DLD1 (cell line): ENCODE measurements around the gene FOXJ3.

Experiments
- in situ Hi-C: cut with HindIII; loops from 2 replicates; pipeline ENCODE4 v1.10.0; 2017; ENCODE audit warnings: low sequenced_read_pairs

FOXJ3 gene

DNA sequence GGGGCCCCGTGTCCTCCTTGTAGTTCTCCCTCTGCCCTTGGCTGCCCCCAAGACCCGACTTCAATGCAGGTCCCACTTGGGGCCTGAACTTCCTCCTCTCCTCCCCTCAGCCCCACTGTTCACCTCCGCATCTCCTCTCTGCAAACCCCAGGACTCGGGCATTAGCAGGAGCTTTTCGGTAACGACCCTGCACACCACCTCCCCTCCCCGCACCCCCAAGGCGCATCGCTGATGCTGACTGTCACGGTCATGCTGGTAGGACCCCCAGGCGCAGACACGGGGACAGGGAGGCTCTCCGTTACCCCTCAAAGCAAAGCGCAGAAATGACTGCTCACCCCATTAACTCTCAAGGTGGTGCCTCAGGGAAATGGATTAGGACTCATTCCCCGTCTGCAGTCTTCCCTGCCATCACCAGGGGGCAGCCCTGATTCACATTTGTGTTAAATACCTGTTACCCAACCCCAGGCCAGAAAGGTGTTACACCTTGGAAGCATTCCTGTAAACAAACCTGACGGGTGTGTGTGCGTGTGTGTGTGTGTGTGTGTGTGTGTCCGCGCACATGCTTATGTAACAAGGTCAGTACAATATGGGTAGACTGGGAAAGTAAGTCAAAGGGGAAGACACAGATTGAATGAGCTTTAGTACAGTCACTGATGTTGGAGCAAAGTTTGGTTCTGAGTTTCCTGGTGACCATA, 188.3 kb downstream of the FOXJ3 start:
- in situ Hi-C loops: no loop called here

DNA sequence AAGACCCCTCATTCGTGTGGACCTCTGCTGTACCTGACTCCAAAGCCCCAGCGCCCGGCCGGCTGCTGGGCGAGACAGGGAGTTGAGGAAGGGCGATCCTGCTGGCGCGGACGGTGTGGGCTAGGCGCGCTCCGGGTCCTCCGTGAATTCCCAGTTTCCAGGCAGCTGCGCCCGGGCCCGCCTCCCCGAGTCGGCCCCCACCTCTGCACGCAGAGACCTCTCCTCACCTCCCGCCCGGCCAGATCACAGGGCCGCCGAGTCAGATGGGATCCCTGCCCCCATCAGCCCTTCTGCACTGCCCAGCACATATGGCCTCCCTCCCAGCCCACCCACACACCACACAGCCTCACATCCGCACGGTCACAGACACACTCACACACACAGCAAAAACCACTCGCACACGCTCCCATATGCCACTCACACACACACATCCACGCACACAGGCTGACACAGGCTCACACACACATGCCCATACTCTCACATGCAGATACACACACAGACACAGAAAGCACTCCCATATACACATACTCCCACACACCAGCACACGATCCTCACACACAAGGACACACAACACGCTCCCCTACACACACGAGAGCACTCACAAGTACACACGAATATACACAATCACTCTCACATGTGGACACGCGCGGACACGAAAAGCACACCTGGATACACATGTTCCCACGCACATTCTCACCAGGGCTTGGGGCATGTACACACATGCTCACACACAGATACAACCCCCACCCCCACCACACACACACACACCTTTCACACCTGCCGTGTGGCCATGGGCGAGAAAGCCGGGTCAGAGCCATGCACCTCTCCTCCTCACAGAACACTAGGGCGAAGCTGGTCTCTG, 189.0 kb downstream of the FOXJ3 start:
- in situ Hi-C loops: no loop called here

DNA sequence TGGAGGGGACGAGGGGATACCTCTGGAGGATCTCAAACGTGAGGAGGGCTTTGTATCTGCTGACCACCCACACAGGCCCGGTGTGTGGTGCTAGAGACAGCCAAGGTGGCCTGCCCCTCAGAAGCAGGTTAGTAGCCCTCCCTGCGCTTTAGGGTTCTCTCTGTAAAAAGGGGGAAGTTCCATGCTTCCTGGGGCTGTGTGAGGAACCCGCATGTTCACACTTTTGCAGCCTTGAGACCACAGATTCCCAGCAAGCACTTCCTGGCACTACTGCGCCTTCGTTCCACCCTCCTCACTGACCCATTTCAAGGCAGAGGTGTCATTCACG, 189.7 kb downstream of the FOXJ3 start:
- in situ Hi-C loops: no loop called here

DNA sequence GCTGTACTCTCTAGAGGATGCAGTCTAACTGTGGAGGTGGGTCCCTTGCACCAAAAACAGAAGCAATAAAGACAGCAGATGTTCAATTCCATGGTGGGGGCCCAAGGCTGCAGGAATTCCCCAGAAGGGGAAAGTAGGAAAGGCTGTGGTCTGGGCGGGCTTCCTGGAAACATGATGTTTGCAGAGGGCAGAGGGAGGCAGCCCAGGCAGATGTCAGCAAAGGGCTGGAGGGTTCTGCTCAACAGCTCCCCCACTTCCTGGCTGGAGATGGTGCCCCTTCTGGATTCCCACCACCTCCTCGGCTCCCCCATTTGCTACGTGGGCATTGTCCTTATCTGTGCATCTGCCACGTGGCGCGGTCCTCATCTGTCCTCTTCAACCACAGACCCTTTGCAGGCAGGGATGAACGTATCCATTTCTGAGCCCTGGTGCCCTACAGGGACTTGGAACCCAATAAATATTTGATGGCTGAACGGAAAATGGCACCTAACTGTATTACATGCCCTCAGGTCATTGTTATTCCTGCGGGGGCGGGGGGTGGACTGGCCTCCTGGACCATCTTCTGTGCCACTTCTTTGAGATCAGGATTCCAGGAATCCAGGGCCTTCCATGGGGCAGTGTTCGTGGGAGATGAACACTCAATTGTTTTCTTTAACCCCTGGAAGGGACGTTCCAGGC, 190.2 kb downstream of the FOXJ3 start:
- in situ Hi-C loops: no loop called here

DNA sequence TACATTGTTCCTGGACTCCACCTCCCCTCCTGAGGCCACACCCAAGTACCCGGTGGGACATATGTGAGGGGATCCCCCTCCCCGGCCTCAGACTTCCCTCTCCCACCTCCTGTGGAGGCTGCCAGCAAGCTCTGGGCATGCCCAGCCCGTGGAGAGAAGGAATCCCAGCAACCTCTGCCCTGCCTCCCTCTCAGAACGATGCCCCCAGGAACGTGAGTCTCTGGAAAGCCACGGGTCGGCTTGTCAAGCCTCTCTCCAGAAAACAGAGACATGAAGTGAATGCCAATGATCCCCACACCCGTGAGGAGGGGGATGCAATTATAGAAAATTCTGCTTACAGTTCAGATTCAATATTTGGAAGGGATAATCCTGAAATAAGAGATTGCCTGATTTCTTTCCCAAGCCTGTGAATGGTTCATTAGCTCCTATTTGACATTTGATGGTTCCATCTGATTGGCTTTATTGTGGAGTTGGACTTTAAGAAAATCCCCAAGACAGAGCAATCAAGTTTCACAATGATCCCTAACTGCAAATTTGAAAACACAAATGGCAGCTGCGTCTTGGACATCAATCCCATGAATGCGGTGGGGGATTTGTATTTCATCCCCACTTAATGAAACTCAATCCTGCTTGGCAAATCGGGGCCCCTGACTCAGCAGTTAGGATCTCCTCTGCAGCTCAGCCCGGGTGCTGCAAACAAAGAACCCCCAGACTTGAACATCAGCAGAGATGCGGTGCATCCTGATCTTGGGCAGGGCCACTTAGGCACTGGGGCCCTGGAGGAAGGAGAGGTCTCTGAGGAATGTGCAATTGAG, 190.9 kb downstream of the FOXJ3 start:
- in situ Hi-C loops: no loop called here

DNA sequence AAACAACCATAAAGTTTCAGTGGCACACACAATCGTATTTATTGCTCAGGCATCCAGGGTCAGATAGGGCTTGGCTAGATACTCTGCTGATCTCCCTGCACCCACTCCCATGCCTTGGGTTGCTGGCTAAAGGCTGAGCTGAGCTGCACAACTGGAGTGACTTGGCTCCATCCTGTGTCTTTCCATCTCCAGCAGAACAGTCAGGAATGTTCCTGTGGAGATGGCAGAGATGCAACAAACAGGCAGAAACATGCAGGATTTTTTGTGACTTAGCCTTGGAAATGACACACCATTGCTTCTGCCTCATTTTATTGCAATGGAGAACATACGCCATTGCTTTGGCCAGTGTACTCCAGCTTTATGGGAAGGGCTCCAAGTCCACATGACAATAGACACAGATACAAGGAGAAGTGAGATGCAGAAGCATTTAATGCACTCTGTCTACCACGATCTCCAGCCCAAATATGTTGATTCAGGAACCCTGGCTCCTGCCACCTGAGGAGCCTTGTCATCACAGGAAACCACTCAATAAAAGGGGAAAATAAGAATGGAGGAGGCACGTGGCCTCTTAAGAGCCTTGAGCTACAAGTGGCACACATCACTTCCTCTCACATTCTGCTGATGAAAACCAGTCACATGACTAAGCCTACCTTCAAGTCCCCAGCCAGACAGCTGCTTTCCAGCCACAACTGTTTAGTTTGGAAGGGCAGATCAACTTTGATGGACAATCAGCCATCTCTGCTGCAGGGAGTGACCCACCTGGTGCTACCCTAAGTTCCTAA, 191.9 kb downstream of the FOXJ3 start:
- in situ Hi-C loops: no loop called here

DNA sequence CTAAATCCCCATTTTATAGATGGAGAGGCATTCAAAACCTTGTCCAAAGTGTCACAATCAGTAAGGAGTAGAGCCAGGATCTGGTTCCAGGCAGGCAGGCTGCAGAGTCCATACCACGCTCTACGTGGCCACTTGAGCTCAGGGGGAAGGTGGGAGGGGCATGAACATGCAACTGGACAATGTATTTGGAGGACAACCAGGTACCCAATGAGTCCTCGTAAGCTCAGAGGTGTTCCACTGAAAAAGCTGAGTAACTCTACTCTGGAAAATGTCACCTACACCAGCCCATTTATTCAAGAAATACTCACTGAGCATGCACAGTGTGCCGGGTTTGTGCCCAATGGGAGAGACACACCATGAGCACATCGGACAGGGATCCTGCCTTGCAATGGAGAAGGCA, 193.1 kb downstream of the FOXJ3 start:
- in situ Hi-C loops: no loop called here

DNA sequence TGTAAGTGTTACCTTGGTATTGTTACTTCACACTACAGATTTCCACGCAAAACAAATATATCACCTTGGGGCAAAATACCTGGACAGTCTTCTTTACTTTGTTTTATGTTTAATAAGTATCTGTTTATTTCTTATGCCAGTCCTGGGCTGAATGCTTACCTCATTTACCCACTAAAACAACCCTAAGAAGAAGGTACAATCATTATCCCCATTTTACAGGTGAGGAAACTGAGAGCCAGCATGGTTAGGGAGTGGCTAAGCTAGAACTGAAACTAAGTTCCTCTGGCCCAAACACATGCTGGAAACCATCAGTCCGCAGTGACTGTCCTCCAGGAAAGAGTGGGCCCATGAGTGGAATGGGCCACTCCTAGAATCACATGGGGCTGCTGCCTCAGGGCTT, 194.8 kb downstream of the FOXJ3 start:
- in situ Hi-C loops: no loop called here

DNA sequence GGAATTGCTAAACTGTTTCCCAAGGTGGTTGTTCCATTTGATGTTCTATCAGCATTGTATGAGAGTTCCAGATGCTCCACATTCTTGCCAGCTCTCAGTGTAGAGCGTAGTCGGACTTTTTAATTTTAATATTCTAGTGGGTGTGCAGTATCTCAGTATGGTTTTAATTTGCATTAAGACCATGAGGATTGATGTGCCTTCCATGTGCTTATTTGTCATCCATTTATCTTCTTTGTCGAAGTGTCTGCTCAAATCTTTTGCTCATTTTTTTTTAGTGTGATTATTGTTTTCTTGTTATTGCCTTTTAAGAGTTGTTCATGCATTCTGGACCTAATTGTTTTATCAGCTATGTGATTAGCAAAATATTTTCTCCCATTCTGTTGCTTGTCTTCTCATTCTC, 195.6 kb downstream of the FOXJ3 start:
- in situ Hi-C loops: no loop called here

DNA sequence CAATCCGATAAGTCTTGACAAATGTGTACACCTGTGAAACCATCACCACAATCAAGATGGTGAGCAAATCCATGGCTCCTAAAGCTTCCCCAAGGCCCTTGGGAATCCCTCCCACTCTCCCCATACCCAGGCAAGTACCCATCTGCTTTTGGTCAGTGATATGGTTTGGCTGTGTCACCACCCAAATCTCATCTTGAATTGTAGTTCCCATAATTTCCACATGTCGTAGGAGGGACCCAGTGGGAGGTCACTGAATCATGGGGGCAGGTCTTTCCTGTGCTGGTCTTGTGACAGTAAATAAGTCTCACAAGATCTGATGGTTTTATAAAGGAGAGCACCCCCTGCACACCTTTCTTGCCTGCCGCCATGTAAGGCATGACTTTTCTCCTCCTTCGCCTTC, 196.4 kb downstream of the FOXJ3 start:
- in situ Hi-C loops: no loop called here

DNA sequence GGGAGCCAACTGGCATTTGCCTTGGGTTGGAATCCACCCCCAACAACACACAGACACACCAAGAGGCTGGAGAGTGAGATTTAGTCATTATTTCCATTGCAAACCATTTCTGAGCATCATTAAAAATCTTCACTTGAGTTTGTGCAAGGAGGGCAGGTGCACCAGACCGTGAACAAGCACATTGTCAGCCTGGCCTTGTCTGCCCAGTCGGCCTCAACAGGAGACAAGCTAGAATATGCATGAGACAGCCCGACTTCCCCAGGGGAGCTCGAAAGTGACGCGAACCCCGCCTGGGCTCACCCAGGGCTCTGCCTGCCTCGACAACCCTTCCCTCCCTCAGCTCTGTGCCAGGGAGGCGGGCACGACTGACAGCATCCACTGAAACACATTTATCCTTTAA, 197.3 kb downstream of the FOXJ3 start:
- in situ Hi-C loops: no loop called here

DNA sequence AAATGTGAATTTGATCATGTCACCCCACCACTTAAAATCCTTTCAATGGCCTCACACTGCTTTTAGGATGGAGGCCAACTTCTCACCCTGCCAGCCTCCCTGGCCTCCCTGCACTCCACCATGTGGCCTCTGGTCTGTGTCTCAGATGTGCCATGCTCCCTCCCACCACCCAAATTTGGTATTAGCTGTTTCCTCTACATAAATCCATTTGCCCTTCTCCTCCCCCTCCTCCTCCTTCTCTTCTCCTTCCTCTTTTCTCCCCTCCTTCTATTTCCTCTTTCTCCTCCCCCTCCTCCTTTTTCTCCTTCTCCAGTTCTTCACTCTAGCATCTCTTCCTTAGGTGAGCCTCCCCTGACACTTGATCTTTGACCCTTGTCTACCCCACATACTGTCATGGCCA, 198.6 kb downstream of the FOXJ3 start:
- in situ Hi-C loops: no loop called here

DNA sequence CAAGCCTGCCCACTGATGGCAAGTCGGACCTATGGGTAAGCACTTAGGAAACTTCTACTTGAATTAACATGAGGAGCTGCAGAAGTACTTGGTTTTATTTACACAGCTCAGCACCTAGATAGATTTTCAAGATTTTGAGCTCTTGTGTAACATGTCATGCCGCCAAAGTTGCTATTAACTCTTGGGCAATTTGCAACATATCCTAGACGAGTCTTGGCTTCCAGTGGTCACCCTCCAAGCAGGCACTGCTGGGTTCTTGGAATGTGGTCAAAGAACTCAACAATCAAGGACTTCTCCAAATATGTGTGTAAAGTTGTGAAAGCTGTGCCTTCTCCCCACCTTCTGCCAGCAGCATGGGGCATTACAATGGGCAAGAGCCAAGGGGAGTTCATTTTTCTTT, 199.6 kb downstream of the FOXJ3 start:
- in situ Hi-C loops: no loop called here

DNA sequence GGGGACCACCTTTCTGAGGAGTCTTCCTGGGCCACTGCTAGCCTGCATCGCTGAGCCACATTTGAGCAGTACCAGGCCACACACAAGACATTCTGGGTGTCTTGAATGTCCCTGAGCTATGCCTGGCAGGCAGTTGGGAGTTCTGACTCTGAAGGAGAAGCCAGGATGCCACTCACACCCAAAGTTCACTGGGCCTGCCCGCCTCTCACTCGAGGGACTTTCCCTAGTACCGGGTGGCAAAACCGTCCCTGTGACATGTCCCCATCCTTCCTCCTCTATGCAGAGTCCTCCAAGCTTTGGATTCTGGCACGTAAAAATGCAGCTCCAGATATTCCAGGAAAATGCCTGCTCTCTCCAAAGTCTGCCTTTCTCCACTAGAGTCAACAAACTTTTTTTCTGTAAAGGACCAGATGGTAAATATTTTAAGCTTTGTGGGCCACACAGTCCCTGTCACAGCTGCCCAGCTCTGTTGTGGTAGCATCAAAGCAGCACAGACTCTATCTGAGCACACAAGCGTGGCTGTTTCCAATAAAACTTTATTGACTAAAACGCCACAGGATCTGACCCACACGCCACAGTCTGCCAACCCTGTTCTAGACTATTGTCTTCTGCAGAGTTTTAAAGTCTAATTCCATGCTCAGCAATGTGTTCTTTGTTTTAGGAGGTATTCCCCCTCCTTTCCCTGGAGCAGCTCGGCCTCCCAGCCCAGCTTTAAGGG, 201.1 kb downstream of the FOXJ3 start:
- in situ Hi-C loops: no loop called here

DNA sequence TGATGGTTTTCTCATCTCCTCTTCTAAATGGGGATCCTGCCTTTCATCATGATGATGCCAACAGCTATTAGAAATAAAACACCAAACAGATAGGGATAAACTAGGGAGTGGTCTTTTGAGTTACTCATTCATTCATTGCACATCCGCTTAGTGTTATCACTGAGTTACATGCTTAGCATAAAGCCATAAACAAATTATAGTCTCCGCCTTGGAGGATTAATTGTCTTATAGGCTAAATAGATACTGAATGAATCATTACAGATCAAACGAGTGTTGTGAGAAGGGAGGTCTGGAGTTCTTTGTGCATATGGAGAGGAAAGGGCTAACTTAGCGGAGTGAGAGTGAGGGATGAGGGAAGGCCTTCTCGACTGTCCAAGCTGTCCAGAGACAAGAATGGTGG, 201.6 kb downstream of the FOXJ3 start:
- in situ Hi-C loops: no loop called here

DNA sequence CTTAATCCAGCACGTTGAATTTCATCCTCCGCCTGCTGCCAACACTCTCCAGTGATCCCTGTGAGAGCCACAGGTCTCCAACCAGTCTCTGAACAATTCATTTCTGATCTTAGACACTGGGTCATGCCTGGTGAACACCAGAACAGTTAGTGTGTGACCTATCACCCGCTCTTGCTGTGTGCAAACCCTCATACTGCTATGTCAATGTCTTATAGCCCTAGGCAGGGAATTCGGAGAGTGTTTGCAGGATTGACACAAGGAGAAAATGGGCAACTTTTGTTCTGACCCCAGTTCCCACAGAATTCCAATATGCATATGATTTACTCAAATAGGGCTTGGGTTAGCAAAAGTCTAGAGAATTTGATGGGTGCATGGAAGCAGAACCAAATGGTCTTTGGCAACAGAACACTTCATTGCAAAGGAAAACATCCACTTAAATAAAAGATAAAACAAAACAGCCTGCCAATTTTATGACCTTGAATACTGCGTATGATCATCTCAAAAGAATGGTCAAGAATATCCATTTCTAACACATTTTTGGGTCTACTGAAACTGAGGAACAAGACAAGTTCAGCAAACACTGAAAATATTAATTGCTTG, 204.9 kb downstream of the FOXJ3 start:
- in situ Hi-C loops: no loop called here

DNA sequence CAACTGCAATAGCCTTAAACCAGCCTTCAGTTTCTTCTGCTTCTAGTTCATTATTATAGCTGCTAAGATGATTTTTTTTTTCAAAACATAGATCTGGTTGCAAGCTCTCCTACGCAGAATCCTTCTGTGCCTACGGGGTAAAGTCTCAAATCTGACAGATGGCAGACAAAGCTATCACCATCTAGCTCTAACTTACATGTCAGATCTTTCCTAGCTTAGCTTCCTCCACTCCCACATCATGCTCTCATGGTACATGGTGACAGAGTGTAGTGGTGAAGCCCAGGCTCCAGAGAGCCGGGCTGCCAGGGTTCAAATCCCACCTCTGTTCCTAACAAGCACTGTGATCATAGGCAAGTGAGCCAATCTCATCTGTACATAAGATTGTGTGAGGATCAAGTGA, 206.1 kb downstream of the FOXJ3 start:
- in situ Hi-C loops: no loop called here

DNA sequence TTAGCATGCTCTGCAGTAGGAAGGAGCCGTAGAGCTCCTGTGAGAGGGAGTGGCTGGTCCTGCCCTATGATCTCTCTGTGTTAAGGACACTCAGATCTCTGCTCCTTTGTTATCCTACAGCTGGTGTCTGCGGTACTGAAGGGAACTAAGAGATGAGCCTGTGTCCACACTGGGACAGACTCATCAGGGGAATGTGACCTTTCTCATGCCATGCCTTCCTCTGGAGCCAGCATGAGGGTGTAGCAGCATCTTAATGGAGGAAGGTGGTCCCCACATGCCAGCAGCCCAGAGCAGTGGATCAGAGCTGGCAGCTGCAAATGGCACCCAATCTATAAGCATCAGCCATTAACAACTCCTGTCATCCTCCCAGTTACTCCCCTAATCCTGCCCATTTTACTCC, 206.5 kb downstream of the FOXJ3 start:
- in situ Hi-C loops: no loop called here

DNA sequence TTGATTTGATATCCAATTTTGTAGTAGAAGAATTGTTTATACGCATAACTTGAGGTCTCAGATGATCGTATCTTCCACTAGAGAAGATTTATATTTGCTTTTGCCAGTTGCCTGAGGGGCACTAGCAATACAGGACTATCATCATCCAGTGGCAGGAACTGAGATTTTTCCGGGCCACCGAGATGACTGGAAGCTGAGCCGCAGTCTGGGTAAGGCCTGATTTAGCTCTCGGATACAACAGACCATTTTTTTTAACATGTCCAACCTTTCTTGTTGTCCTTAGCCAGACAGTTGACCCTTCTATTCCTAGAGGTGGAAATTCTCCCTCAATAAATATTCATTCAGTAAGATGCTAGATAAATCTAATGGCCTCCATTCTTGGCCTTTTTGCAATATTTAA, 207.3 kb downstream of the FOXJ3 start:
- in situ Hi-C loops: no loop called here
